Activated CD4-positive, alpha-beta T cell treated with anti-CD3 and anti-CD28 coated beads, Interleukin-2, Interleukin-4, amounts not matched to agents 100 ng/mL and 50 ng/mL, durations not matched to agents 16 hours and 8 hours (primary cell): ENCODE measurements around the gene DNER.
A peak's percentile ranks its signal among the peaks of the same experiment; 100 is the strongest.
"Not testable (repeated sequence)": the region's sequence is repeated elsewhere in the genome, so short reads cannot be mapped to it uniquely, and the experiment has no call there.

Experiments
- DNase-seq: peaks from one replicate; pipeline ENCODE4 v3.0.0-alpha.2; 2020; ENCODE audit warnings: low spot score

DNER gene

GRCh38 chr2:229616433-229616832, 97.9 kb downstream of the DNER start:
- DNase-seq, result no peak

GRCh38 chr2:229614021-229614420, 100.3 kb downstream of the DNER start:
- DNase-seq, result not testable (repeated sequence)

- DNase-seq, result no peak
These were observed 101.9 kb downstream of the DNER start for GRCh38 chr2:229612384-229612971.

GRCh38 chr2:229611360-229611759, 103.0 kb downstream of the DNER start:
- no peak for DNase-seq

- DNase-seq, result no peak
These were observed 103.5 kb downstream of the DNER start for GRCh38 chr2:229610872-229611271.

GRCh38 chr2:229610333-229610732, 104.0 kb downstream of the DNER start:
- DNase-seq, result no peak

- no peak for DNase-seq
These were observed 112.4 kb downstream of the DNER start for GRCh38 chr2:229601936-229602335.

- no peak for DNase-seq
These were observed 113.0 kb downstream of the DNER start for GRCh38 chr2:229601396-229601795.

GRCh38 chr2:229598227-229598626, 116.1 kb downstream of the DNER start:
- DNase-seq, result no peak

GRCh38 chr2:229596796-229597195, 117.6 kb downstream of the DNER start:
- no peak for DNase-seq

- DNase-seq, result no peak
These were observed 122.7 kb downstream of the DNER start for GRCh38 chr2:229591611-229592010.

GRCh38 chr2:229586746-229587705, 127.3 kb downstream of the DNER start:
- peak; percentile 30 for DNase-seq

- no peak for DNase-seq
These were observed 128.3 kb downstream of the DNER start for GRCh38 chr2:229586012-229586411.

- DNase-seq, result no peak
These were observed 132.2 kb downstream of the DNER start for GRCh38 chr2:229582151-229582550.

- no peak for DNase-seq
These were observed 136.1 kb downstream of the DNER start for GRCh38 chr2:229578052-229578846.

- DNase-seq, result no peak
These were observed 138.6 kb downstream of the DNER start for GRCh38 chr2:229575569-229576315.

GRCh38 chr2:229572507-229573271, 141.7 kb downstream of the DNER start:
- no peak for DNase-seq

- DNase-seq, result no peak
These were observed 143.1 kb downstream of the DNER start for GRCh38 chr2:229571243-229571642.

- DNase-seq, result no peak
These were observed 148.0 kb downstream of the DNER start for GRCh38 chr2:229566370-229566769.

- no peak for DNase-seq
These were observed 150.0 kb downstream of the DNER start for GRCh38 chr2:229564300-229564907.

- DNase-seq, result no peak
These were observed 151.0 kb downstream of the DNER start for GRCh38 chr2:229563388-229563787.
